Heart right ventricle (tissue), 16 donors: ENCODE data around the gene ABAT. TPM values are rescaled to one million over a fixed set of nuclear protein-coding genes. Genes with fewer than 3 reads are reported as not detected.

Experiments
- ATAC-seq, 8 donors: fragments of 200-7000 bp; cut with Tn5 transposase; one replicate each; pipeline ENCODE4 v1.9.1; 2020; ENCODE audit warnings: mild to moderate bottlenecking in 8 of 8, moderate library complexity in 8 of 8, moderate number of reproducible peaks in 1 of 8
- DNase-seq, 2 donors: peaks; one replicate each; pipeline ENCODE4 v3.0.0-alpha.2; 2020
- H3K27ac ChIP-seq, 10 donors: fragments of 200-600 bp; sonication (generic) in 2 of 10; one replicate each; pipeline versions ENCODE4 v1.5.0 to v1.8.0; 2020 to 2022; ENCODE audit warnings: mild to moderate bottlenecking in 3 of 10
- H3K27me3 ChIP-seq, 7 donors: fragments of 200-600 bp; one replicate each; pipeline ENCODE4 v1.8.0; 2021 to 2022; ENCODE audit warnings: mild to moderate bottlenecking in 2 of 7
- H3K36me3 ChIP-seq, 9 donors: fragments of 200-600 bp; sonication (generic) in 1 of 9; one replicate each; pipeline versions ENCODE4 v1.5.0 to v1.8.0; 2020 to 2022; ENCODE audit warnings: mild to moderate bottlenecking in 2 of 9
- H3K4me1 ChIP-seq, 9 donors: fragments of 200-600 bp; sonication (generic) in 1 of 9; one replicate each; pipeline versions ENCODE4 v1.5.0 to v1.8.0; 2020 to 2022; ENCODE audit warnings: mild to moderate bottlenecking in 4 of 9
- H3K4me3 ChIP-seq, 10 donors: fragments of 200-600 bp; sonication (generic) in 2 of 10; one replicate each; pipeline versions ENCODE4 v1.5.0 to v1.8.0; 2020 to 2022; ENCODE audit warnings: mild to moderate bottlenecking in 7 of 10, moderate library complexity in 2 of 10
- H3K9me3 ChIP-seq, 11 donors: fragments of 200-600 bp in 10 of 11; sonication (generic) in 2 of 11; one replicate each; pipeline versions ENCODE4 v1.5.0 to v1.8.0; 2013 to 2022; ENCODE audit warnings: mild to moderate bottlenecking in 2 of 11, control low read depth in 1 of 11, moderate library complexity in 1 of 11
- CTCF ChIP-seq, 9 donors: fragments of 200-600 bp; sonication (generic) in 2 of 9; IDR thresholded peaks; one replicate each; pipeline versions ENCODE4 v1.5.0 to v1.8.0; 2021 to 2022; ENCODE audit warnings: antibody characterized with exemption in 9 of 9, mild to moderate bottlenecking in 5 of 9, moderate library complexity in 1 of 9
- WGBS, 2 donors: extraction: QIAGEN DNeasy Blood & Tissue Kit; methylation state at CpG; one replicate each; pipeline ENCODE4 v1.1.7; 2013; ENCODE audit warnings: inconsistent platforms in 1 of 2; 5-methylcytosine and 5-hydroxymethylcytosine counted together
- intact Hi-C, 10 donors: fragments of 100-400 bp; cut with DNase I; formaldehyde crosslinking; loops; one replicate each; pipeline versions ENCODE4 v1.11.1 to v1.14.2; 2022
- polyA plus RNA-seq, 2 donors: library from polyadenylated mRNA; stranded (reverse); fragments of 200-250 nt; gene quantifications; one replicate each; pipeline ENCODE4 v1.2.3, GENCODE V29; 2013
- total RNA-seq, 10 donors: library from RNA; stranded (reverse); fragmentation: NEBNext Ultra II Directional in 3 of 10; extraction: Animal tissue kit (Norgen Biotek cat#: 25700) in 3 of 10; gene quantifications; one replicate each; pipeline versions ENCODE4 v1.2.1 to v1.2.4, GENCODE V29; 2021 to 2023
- donor health status: Arrhythmogenic right ventricular cardiomyopathy.
- donor health status: ischemic (EF 13 %, LVEDD 7.1; RV severe dilation, severe dysfunction).
- donor health status: healthy with polysubstance abuse.
- donor health status: DM: no; HTN: yes; CAD: no.
- donor health status: DM: no; HTN: no; CAD: no.
- donor health status: ischemic (EF 25% LVEDD 6.9; RV normal size, moderate dysfunction).
- donor health status: ischemic (EF 25% LVEDD 5.7; RV mildly dilated, moderate dysfunction).
- donor health status: healthy.
- donor health status: DM: yes; HTN: yes; CAD: no.
- donor health status: Ischemic cardiomyopathy.
- donor health status: ischemic (EF 35%, LVEDD 5.7; RV mildly dilated, moderate dysfunction).
- donor health status: nonischemic (EF 11% LVEDD 7.7; RV severe dilation, severe dysfunction).
- donor health status: DM: yes; HTN: yes; CAD: no.
- donor health status: PGD.
- donor health status: ischemic (EF 29% LVEDD 5.4; RV normal size, mild dysfunction).
- donor health status: nonischemic (EF 23%, LVEDD 6.1; RV moderate dilation, normal function).

ABAT gene
- total and polyA plus RNA-seq, 12 donors = 2.2 to 35.9 (median 14.0) TPM

GRCh38 chr16:8717892-8718415 lies 43.5 kb downstream of the ABAT start:
- 95 to 97% methylated on average over 5 of the region's 5 CpGs for WGBS, 2 donors
- H3K4me3 ChIP-seq = no peak overlapping the region

GRCh38 chr16:8718851-8719680 lies 44.6 kb downstream of the ABAT start:
- DNase-seq (no peak), ATAC-seq (no peak)
- H3K27me3 ChIP-seq = no peaks in the 10 kb centered on the region
- 80 to 81% methylated on average over 19 of the region's 19 CpGs for WGBS, 2 donors
- H3K36me3 ChIP-seq = peaks cover 0 to 4% (median 0%) of the 10 kb centered on the region in 9 donors
- TF ChIP-seq CTCF (IDR thresholded peaks at IDR 0.05) = no peak
- H3K4me1 ChIP-seq = peaks cover 0 to 7% (median 0%) of the 10 kb centered on the region in 9 donors
- H3K9me3 ChIP-seq = peaks cover 0 to 13% (median 0%) of the 10 kb centered on the region in 11 donors
- intact Hi-C loops = no loop called here
- H3K4me3 ChIP-seq = no peak overlapping the region
- no peak overlapping the region for H3K27ac ChIP-seq

More at GRCh38 chr16:8717892-8718415, 43.5 kb downstream of the ABAT start:
- H3K27ac ChIP-seq = no peak overlapping the region
- H3K27me3 ChIP-seq = no peaks in the 10 kb centered on the region
- TF ChIP-seq CTCF (IDR thresholded peaks at IDR 0.05) = no peak
- H3K36me3 ChIP-seq = peaks cover 0 to 4% (median 0%) of the 10 kb centered on the region in 9 donors
- no peak for ATAC-seq
- DNase-seq = no peak
- H3K4me1 ChIP-seq = peaks cover 0 to 7% (median 0%) of the 10 kb centered on the region in 9 donors
- intact Hi-C loops = no loop called here
- peaks cover 0 to 13% (median 0%) of the 10 kb centered on the region in 11 donors for H3K9me3 ChIP-seq

GRCh38 chr16:8720080-8720966 lies 45.9 kb downstream of the ABAT start:
- no peak for TF ChIP-seq CTCF (IDR thresholded peaks at IDR 0.05)
- Histone ChIP-seq H3K9me3 (peaks cover 0 to 13% (median 0%) of the 10 kb centered on the region in 11 donors), H3K27me3 (no peaks in the 10 kb centered on the region), H3K4me3 (no peak overlapping the region), H3K4me1 (peaks cover 0 to 7% (median 0%) of the 10 kb centered on the region in 9 donors), H3K27ac (no peak overlapping the region), H3K36me3 (peaks cover 0 to 4% (median 0%) of the 10 kb centered on the region in 9 donors)
- ATAC-seq = peak in 6 of 8 donors; percentile 30 to 85 (median 54)
- peak in 1 of 2 donors; percentile 5 for DNase-seq
- intact Hi-C loops = no loop called here
- WGBS, 2 donors = 42 to 49% methylated on average over 14 of the region's 14 CpGs

- WGBS, 2 donors = 81 to 91% methylated on average over 3 of the region's 3 CpGs
- intact Hi-C loops = no loop called here
- H3K4me3 ChIP-seq = no peak overlapping the region
Observed at GRCh38 chr16:8720967-8721308, 46.5 kb downstream of the ABAT start.

More at GRCh38 chr16:8720967-8721308, 46.5 kb downstream of the ABAT start:
- peaks cover 0 to 4% (median 0%) of the 10 kb centered on the region in 9 donors for H3K36me3 ChIP-seq
- H3K9me3 ChIP-seq = peaks cover 0 to 13% (median 0%) of the 10 kb centered on the region in 11 donors
- ATAC-seq (peak in 1 of 8 donors; percentile 18), DNase-seq (no peak)
- H3K27me3 ChIP-seq = no peaks in the 10 kb centered on the region
- H3K27ac ChIP-seq = no peak overlapping the region
- no peak for TF ChIP-seq CTCF (IDR thresholded peaks at IDR 0.05)
- H3K4me1 ChIP-seq = peaks cover 0 to 7% (median 0%) of the 10 kb centered on the region in 9 donors
